ENCODE data around the gene SARDH.
A peak's percentile ranks its signal among the peaks of the same experiment; 100 is the strongest.

Gene SARDH

GRCh38 chr9:133700819-133701320, 37.3 kb downstream of the SARDH start:
- H3K4me1 ChIP-seq (ENCODE audit: control insufficient read depth, insufficient read depth, low read length, poor library complexity, severe bottlenecking) = peaks cover 30% of the 10 kb centered on the region
- DNase-seq = no peak

GRCh38 chr9:133699546-133699945, 38.6 kb downstream of the SARDH start:
- Histone ChIP-seq H3K27ac (ENCODE audit: insufficient read depth, low read length, poor library complexity, severe bottlenecking) (no peak overlapping the region), H3K4me1 (ENCODE audit: control insufficient read depth, insufficient read depth, low read length, poor library complexity, severe bottlenecking) (peaks cover 30% of the 10 kb centered on the region)

More at GRCh38 chr9:133700819-133701320, 37.3 kb downstream of the SARDH start:
- Histone ChIP-seq H3K27ac (ENCODE audit: insufficient read depth, low read length, poor library complexity, severe bottlenecking) (peak overlapping the region; percentile 79), H3K9me3 (ENCODE audit: control insufficient read depth, low read length) (no peaks in the 10 kb centered on the region), H3K4me3 (ENCODE audit: insufficient read depth, low read depth, low read length, poor library complexity, severe bottlenecking) (no peak overlapping the region), H3K27me3 (replicated peaks; ENCODE audit: control insufficient read depth, insufficient read depth, low read length, poor library complexity, severe bottlenecking) (no peaks in the 10 kb centered on the region), H3K36me3 (ENCODE audit: control insufficient read depth, insufficient read depth, low read length) (no peaks in the 10 kb centered on the region)

GRCh38 chr9:133696071-133696472, 42.1 kb downstream of the SARDH start:
- Histone ChIP-seq H3K27ac (ENCODE audit: insufficient read depth, low read length, poor library complexity, severe bottlenecking) (no peak overlapping the region), H3K4me3 (ENCODE audit: insufficient read depth, low read depth, low read length, poor library complexity, severe bottlenecking) (no peak overlapping the region), H3K9me3 (ENCODE audit: control insufficient read depth, low read length) (no peaks in the 10 kb centered on the region), H3K4me1 (ENCODE audit: control insufficient read depth, insufficient read depth, low read length, poor library complexity, severe bottlenecking) (peaks cover 6% of the 10 kb centered on the region), H3K27me3 (replicated peaks; ENCODE audit: control insufficient read depth, insufficient read depth, low read length, poor library complexity, severe bottlenecking) (no peaks in the 10 kb centered on the region), H3K36me3 (ENCODE audit: control insufficient read depth, insufficient read depth, low read length) (no peaks in the 10 kb centered on the region)
- DNase-seq = no peak

More at GRCh38 chr9:133699546-133699945, 38.6 kb downstream of the SARDH start:
- no peak for DNase-seq
- Histone ChIP-seq H3K9me3 (ENCODE audit: control insufficient read depth, low read length) (no peaks in the 10 kb centered on the region), H3K36me3 (ENCODE audit: control insufficient read depth, insufficient read depth, low read length) (no peaks in the 10 kb centered on the region), H3K27me3 (replicated peaks; ENCODE audit: control insufficient read depth, insufficient read depth, low read length, poor library complexity, severe bottlenecking) (no peaks in the 10 kb centered on the region), H3K4me3 (ENCODE audit: insufficient read depth, low read depth, low read length, poor library complexity, severe bottlenecking) (no peak overlapping the region)

- DNase-seq = no peak
- Histone ChIP-seq H3K4me1 (ENCODE audit: control insufficient read depth, insufficient read depth, low read length, poor library complexity, severe bottlenecking) (no peaks in the 10 kb centered on the region), H3K27me3 (replicated peaks; ENCODE audit: control insufficient read depth, insufficient read depth, low read length, poor library complexity, severe bottlenecking) (no peaks in the 10 kb centered on the region)
These were observed 43.5 kb downstream of the SARDH start for GRCh38 chr9:133694686-133695085.

GRCh38 chr9:133693703-133694529, 44.2 kb downstream of the SARDH start:
- no peak overlapping the region for H3K27ac ChIP-seq (ENCODE audit: insufficient read depth, low read length, poor library complexity, severe bottlenecking)
- no peaks in the 10 kb centered on the region for H3K36me3 ChIP-seq (ENCODE audit: control insufficient read depth, insufficient read depth, low read length)
- DNase-seq = no peak
- no peak overlapping the region for H3K4me3 ChIP-seq (ENCODE audit: insufficient read depth, low read depth, low read length, poor library complexity, severe bottlenecking)
- no peaks in the 10 kb centered on the region for H3K4me1 ChIP-seq (ENCODE audit: control insufficient read depth, insufficient read depth, low read length, poor library complexity, severe bottlenecking)
- no peaks in the 10 kb centered on the region for H3K27me3 ChIP-seq (replicated peaks; ENCODE audit: control insufficient read depth, insufficient read depth, low read length, poor library complexity, severe bottlenecking)
- no peaks in the 10 kb centered on the region for H3K9me3 ChIP-seq (ENCODE audit: control insufficient read depth, low read length)

More at GRCh38 chr9:133694686-133695085, 43.5 kb downstream of the SARDH start:
- no peak overlapping the region for H3K4me3 ChIP-seq (ENCODE audit: insufficient read depth, low read depth, low read length, poor library complexity, severe bottlenecking)
- no peaks in the 10 kb centered on the region for H3K9me3 ChIP-seq (ENCODE audit: control insufficient read depth, low read length)
- H3K27ac ChIP-seq (ENCODE audit: insufficient read depth, low read length, poor library complexity, severe bottlenecking) = no peak overlapping the region
- no peaks in the 10 kb centered on the region for H3K36me3 ChIP-seq (ENCODE audit: control insufficient read depth, insufficient read depth, low read length)

- Histone ChIP-seq H3K27me3 (replicated peaks; ENCODE audit: control insufficient read depth, insufficient read depth, low read length, poor library complexity, severe bottlenecking) (no peaks in the 10 kb centered on the region), H3K4me3 (ENCODE audit: insufficient read depth, low read depth, low read length, poor library complexity, severe bottlenecking) (no peak overlapping the region), H3K36me3 (ENCODE audit: control insufficient read depth, insufficient read depth, low read length) (no peaks in the 10 kb centered on the region), H3K27ac (ENCODE audit: insufficient read depth, low read length, poor library complexity, severe bottlenecking) (no peak overlapping the region), H3K9me3 (ENCODE audit: control insufficient read depth, low read length) (no peaks in the 10 kb centered on the region), H3K4me1 (ENCODE audit: control insufficient read depth, insufficient read depth, low read length, poor library complexity, severe bottlenecking) (no peaks in the 10 kb centered on the region)
- DNase-seq = no peak
These were observed 45.0 kb downstream of the SARDH start for GRCh38 chr9:133693116-133693515.

GRCh38 chr9:133692364-133692985, 45.7 kb downstream of the SARDH start:
- Histone ChIP-seq H3K27ac (ENCODE audit: insufficient read depth, low read length, poor library complexity, severe bottlenecking) (no peak overlapping the region), H3K4me3 (ENCODE audit: insufficient read depth, low read depth, low read length, poor library complexity, severe bottlenecking) (no peak overlapping the region), H3K9me3 (ENCODE audit: control insufficient read depth, low read length) (no peaks in the 10 kb centered on the region), H3K36me3 (ENCODE audit: control insufficient read depth, insufficient read depth, low read length) (no peaks in the 10 kb centered on the region), H3K27me3 (replicated peaks; ENCODE audit: control insufficient read depth, insufficient read depth, low read length, poor library complexity, severe bottlenecking) (no peaks in the 10 kb centered on the region), H3K4me1 (ENCODE audit: control insufficient read depth, insufficient read depth, low read length, poor library complexity, severe bottlenecking) (no peaks in the 10 kb centered on the region)
- DNase-seq = no peak

- H3K27me3 ChIP-seq (replicated peaks; ENCODE audit: control insufficient read depth, insufficient read depth, low read length, poor library complexity, severe bottlenecking) = no peaks in the 10 kb centered on the region
- H3K9me3 ChIP-seq (ENCODE audit: control insufficient read depth, low read length) = no peaks in the 10 kb centered on the region
- DNase-seq = no peak
- H3K4me1 ChIP-seq (ENCODE audit: control insufficient read depth, insufficient read depth, low read length, poor library complexity, severe bottlenecking) = no peaks in the 10 kb centered on the region
- no peak overlapping the region for H3K4me3 ChIP-seq (ENCODE audit: insufficient read depth, low read depth, low read length, poor library complexity, severe bottlenecking)
- no peaks in the 10 kb centered on the region for H3K36me3 ChIP-seq (ENCODE audit: control insufficient read depth, insufficient read depth, low read length)
- no peak overlapping the region for H3K27ac ChIP-seq (ENCODE audit: insufficient read depth, low read length, poor library complexity, severe bottlenecking)
These were observed 46.4 kb downstream of the SARDH start for GRCh38 chr9:133691626-133692363.

GRCh38 chr9:133691191-133691590, 47.0 kb downstream of the SARDH start:
- no peaks in the 10 kb centered on the region for H3K27me3 ChIP-seq (replicated peaks; ENCODE audit: control insufficient read depth, insufficient read depth, low read length, poor library complexity, severe bottlenecking)
- no peak overlapping the region for H3K27ac ChIP-seq (ENCODE audit: insufficient read depth, low read length, poor library complexity, severe bottlenecking)
- no peaks in the 10 kb centered on the region for H3K4me1 ChIP-seq (ENCODE audit: control insufficient read depth, insufficient read depth, low read length, poor library complexity, severe bottlenecking)
- no peaks in the 10 kb centered on the region for H3K36me3 ChIP-seq (ENCODE audit: control insufficient read depth, insufficient read depth, low read length)
- H3K4me3 ChIP-seq (ENCODE audit: insufficient read depth, low read depth, low read length, poor library complexity, severe bottlenecking) = no peak overlapping the region
- no peaks in the 10 kb centered on the region for H3K9me3 ChIP-seq (ENCODE audit: control insufficient read depth, low read length)
- no peak for DNase-seq

All from effector memory CD4-positive, alpha-beta T cell (primary cell).